NCI-H1436 (cell line): ENCODE results near the gene MEGF8.

Source experiments
- DNase-seq: peaks from one replicate; lab custom pipeline; 2025; lab: John Stamatoyannopoulos, UW

MEGF8 gene

GRCh38 chr19:42356686-42357085 is 31.3 kb downstream of the MEGF8 start:
- no peak for DNase-seq

GRCh38 chr19:42357290-42357689 is 31.9 kb downstream of the MEGF8 start:
- DNase-seq: no peak

GRCh38 chr19:42360787-42361544 is 35.5 kb downstream of the MEGF8 start:
- DNase-seq: no peak

GRCh38 chr19:42361545-42361910 is 36.1 kb downstream of the MEGF8 start:
- no peak for DNase-seq

- DNase-seq: no peak
These were observed 36.9 kb downstream of the MEGF8 start for GRCh38 chr19:42362342-42362741.

- no peak for DNase-seq
These were observed 37.5 kb downstream of the MEGF8 start for GRCh38 chr19:42362891-42363440.

GRCh38 chr19:42363614-42364346 is 38.3 kb downstream of the MEGF8 start:
- no peak for DNase-seq

- DNase-seq: no peak
These were observed 41.2 kb downstream of the MEGF8 start for GRCh38 chr19:42366673-42367072.

GRCh38 chr19:42367929-42368328 is 42.5 kb downstream of the MEGF8 start:
- DNase-seq: no peak

GRCh38 chr19:42368360-42368759 is 42.9 kb downstream of the MEGF8 start:
- no peak for DNase-seq

- no peak for DNase-seq
These were observed 43.3 kb downstream of the MEGF8 start for GRCh38 chr19:42368765-42369164.

- no peak for DNase-seq
These were observed 44.1 kb downstream of the MEGF8 start for GRCh38 chr19:42369433-42370067.

- DNase-seq: no peak
These were observed 44.7 kb downstream of the MEGF8 start for GRCh38 chr19:42370068-42370520.

GRCh38 chr19:42370626-42371175 is 45.3 kb downstream of the MEGF8 start:
- DNase-seq: no peak

- DNase-seq: no peak
These were observed 49.5 kb downstream of the MEGF8 start for GRCh38 chr19:42374826-42375376.

- DNase-seq: no peak
These were observed 50.2 kb downstream of the MEGF8 start for GRCh38 chr19:42375415-42376176.

- no peak for DNase-seq
These were observed 50.7 kb downstream of the MEGF8 start for GRCh38 chr19:42376177-42376555.

- DNase-seq: no peak
These were observed 53.1 kb downstream of the MEGF8 start for GRCh38 chr19:42378225-42379215.

- no peak for DNase-seq
These were observed 54.7 kb downstream of the MEGF8 start for GRCh38 chr19:42380155-42380554.
